ENCODE results near the gene USB1.

The USB1 gene

DNA sequence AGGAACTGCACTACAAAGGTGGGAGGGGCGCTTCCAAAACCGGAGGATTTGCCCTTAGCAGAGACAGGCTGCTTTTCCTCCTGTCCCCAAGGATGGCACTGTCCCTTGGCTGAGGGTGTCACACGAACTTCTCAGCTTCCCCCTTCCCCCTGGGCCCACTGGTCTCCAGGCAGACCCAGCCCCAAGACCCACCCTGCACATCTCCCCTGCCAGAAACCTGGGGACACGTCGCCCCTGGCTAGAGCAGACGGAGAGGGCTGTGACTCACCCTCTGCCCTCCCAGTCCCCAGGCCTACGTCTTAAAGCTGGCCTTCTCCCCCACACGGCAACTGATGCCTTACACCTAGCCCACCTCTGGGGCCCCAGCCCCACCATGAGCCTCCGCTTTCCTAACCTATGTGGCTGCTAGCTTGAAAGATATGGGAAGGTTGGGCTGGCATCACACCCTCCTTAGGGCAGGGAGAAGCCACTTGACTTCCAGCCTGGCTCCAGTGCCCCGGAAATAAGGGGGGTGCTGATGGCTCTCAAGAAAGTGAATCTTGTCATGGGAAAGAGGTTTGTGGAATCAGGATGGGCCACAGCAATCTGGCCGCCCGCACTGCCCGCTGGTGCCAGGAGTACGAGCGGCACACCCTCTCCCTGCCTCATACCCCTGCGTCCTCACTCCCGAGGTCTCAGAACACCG is 5.3 kb upstream of the USB1 start:
- DNase-seq = no peak

DNA sequence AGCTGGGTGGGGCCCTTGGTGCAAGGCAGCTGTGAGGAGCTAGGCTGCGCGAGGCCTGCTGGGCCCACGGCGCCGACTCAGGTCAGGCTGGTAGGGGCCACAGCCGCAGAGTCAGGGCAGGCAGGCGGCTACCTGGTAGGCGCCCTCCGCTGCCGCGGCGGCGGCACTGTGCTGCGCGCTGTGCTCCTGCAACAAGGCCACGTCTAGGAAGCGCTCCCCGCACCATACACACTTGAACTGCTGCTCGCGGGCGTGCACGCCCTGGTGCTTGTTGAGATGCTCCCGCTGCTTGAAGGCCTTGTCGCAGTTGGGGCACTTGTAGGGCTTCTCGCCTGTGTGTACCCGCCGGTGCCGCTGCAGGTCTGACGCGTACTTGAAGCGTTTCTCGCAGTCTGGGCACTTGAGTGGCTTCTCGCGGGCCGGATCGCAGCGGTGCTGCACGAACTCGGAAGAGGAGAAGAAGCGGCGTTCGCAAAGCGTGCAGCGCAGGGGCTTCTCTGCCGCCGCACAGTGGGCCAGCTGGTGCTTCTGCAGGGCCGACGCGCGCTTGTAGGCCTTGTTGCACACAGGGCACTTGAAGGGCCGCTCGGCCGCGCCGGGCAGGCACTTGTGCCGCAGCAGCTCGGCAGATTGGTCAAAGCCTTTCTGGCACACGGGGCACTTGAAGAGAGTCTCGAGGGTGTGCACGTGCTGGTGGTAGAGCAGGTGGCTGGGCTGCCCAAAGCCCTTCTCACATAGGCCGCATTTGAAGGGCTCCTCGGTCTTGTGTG is 4.6 kb upstream of the USB1 start:
- peak; percentile 61 for DNase-seq

DNA sequence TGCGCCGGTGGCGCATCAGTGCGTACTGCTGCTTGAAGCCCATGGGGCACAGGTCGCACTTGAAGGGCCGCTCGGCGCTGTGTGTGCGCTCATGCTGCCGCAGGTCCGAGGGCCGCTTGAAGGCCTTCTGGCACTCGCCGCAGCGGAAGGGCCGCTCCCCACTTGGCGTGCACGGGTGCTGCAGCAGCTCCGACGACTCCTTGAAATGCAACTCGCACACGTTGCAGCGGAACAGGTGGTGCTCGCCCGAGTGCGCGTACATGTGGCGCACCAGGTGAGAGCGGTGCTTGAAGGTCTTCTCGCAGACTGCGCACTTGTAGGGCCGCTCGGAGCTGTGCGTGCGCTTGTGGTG is 4.1 kb upstream of the USB1 start:
- no peak for DNase-seq

DNA sequence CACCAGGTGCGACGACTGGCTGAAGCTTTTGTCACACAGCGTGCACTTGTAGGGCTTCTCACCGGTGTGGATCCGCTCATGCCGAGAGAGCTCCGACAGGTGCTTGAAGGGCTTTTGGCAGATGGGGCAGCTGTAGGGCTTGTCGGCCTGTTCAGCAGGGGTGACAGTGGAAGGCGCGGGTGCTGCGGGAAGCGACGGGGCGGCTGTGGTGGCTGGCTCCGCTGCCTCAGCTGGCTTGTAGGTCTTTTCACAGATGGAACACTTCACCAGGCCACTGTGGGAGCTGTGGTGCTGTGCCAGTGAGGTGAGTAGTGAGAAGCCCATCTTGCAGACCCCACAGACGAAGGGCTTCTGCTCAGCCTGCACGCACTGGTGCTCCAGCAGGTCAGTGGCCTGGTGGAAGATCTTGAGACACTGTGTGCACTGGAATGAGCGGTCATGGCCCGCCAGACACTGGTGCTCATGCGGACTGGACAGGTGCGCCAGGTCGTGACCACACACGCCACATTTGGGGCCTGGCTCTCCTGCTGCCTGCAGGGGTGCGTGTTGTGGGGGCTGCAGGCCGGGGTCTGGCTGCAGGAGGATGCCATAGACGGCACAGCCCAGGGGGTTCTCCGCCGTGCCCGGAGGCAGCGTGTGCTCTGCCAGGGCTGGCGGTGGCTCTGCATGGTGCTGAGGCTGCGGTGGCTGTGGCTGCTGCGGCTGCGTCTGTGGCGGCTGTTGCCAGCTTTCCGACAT is 3.5 kb upstream of the USB1 start:
- DNase-seq = peak; percentile 61

DNA sequence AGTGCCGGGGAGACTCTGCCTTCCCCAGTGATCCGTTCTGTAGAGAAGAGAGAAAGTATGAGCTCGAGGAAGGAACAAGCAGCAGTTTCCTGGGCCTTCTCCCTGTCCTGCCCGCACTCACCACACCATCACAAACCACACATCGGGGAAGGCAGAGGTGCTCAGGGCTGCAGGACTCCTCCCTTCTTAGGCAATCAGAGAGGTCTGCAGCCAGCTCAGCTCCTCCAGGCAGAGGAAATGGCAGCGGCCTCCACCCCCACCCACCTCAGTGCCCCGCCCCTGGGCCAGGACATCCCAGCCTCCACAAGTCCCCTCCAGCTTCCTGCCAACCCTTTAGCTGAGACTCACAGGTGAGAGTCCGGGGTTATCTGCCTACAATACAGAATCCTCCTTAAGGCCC is 2.7 kb upstream of the USB1 start:
- DNase-seq = peak; percentile 86

DNA sequence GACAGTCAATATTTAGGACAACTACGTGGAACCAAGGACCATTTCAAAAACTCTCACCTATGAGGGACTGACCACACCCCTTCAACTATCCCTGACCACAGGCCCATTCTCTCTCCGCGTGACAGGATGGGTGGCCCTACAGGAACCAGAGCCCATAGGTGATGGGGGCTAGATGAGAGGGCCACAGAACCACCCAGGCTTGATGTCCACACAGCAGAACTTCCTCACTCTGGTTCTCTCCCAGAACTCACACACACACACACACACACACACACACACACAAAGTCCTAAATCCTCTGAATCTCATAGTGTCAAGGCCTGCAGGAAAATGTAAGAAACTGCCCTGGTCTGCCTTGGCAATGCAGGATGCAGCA is 2.2 kb upstream of the USB1 start:
- no peak for DNase-seq

DNA sequence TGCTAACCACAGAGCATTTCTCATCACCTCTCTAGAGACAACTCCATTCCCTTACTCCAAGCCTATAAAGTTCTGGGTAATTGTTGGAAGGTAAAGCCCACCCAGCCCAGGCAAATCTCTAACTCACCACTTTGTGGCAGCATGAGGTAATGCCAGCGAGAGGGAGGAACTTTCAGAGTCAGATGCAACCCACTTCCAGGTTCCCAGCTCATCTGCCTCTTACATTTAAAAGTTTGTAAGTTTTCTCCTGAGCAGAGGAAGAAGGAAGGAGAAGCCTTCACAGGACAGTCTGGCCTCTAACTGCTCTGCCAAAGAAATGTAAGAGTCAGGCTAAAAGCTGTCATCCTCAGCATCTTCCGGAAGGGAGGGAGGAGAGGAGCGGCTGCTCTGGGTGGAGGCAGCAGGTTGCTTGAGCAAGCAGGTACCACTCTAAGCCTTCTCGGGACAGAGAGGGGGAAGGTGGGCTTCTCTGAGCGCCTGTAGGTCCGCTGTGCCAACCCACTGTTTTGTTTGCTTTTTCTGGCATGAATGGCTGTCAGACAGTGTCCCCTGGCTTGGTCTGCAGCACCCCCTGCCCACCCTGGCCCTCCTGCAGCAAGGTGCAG is 1.7 kb upstream of the USB1 start:
- peak; percentile 75 for DNase-seq

DNA sequence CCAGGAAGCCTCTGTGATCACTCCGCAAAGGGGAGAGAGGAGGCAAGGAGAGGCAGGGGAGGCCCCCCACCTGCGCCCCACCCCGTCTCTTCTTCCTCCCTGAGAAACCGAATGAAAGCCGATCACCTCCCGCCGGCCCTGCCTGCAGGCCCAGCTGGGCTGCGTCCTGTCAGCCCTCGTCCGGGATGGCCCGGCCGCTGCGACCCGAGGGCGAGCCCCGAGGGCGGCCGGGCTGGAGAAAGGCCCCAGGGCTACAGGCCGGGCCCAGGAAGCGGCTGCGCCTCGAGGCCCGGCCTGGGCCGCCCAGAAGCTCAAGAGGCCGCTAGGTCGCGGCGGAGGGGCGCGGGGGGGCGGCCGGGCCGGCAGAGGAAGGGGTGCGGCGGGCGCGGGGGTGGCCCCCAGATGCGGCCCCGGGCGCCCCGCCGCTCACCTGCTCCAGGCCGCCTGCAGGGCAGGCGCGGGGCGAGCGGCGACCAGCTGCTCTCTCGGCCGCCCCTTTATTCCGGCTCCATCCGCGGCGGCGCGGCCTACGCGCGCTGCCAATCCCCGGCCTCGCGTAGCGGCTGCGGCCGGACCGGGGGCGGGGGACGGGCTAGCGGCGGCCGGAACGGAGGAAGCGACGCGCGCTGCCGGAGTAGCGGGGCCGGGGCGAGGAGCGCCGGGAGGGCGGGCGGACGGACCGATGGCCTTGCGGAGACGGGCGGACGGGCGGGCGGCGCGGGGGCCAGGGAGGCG is 1.1 kb upstream of the USB1 start, which contains the start of gene ZNF319:
ZNF319 (minus strand) TSS at position 702 of the 735 bp plus-strand sequence. CDS start 2,407 bp downstream, outside the sequence.
- no peak for DNase-seq

DNA sequence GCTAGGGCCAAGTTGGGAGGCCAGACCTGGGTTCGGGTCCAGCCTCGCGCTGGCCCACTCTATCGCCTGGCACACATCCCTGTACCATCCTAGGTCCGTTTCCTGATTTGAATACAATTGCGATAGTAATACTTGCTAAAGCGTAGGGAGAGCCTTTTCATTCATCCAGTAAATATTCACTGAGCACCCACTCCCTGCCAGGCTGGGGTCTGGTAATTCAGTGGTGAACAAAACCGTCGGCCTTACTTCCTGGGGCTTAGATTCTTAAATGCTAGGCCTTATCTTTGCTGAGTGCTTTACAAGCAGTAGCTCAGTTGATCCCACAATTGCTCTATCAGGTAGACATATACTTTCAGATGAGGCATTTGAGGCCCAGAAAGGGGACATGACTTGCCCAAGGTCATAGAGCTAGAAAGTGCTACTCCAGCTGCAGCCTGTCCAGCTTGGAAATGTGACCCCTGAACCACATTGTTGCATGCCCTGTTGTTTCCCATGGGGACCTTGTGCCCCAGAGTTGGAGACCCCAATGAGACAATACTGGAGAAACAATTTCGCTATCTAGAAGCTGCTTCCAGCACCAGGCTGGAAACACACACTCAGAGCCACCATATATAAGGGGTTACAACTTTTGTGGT is 691 bp downstream of the USB1 start:
- no peak for DNase-seq

DNA sequence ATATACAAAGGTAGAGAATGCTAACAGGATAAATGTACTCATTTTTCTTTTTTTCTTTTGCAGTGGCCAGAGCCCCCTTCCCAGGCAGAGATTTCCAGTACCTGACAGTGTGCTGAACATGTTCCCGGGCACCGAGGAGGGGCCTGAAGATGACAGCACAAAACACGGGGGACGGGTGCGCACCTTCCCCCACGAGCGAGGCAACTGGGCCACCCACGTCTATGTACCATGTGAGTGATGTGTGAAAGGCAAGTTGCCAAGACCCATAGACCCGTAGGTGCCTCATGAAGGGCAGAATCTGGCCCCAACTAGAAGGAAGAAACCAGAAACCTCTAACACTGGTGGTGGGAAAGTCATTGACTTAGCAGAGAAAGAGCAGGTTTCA is 1.2 kb downstream of the USB1 start:
- peak; percentile 30 for DNase-seq

DNA sequence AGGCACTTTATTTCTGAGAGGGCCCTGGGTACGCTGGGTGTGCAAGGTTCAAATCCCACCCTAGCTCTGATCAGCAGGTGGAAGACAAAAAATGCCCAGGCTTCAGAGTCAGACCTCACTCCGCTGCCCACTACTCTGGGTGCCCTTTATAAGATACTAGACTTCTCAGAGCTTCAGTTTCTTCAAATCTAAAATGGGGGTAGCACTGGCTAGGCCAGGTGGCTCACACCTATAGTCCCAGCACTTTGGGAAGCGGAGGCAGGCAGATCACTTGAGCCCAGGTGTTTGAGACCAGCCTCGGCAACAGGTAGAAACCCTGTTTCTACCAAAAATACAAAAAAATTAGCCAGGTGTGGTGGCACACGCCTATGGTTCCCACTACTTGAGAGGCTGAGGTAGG is 1.7 kb downstream of the USB1 start:
- DNase-seq = peak; percentile 36

DNA sequence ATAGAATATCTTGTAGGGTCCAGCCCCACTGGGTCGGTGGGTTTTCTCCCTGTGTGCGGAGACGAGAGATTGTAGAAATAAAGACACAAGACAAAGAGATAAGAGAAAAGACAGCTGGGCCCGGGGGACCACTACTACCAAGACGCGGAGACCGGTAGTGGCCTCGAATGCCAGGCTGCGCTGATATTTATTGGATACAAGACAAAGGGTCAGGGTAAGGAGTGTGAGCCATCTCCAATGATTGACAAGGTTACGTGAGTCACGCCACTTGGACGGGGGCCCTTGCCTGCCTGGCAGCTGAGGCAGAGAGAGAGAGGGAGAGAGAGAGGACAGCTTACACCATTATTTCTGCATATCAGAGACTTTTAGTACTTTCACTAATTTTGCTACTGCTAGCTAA is 3.5 kb downstream of the USB1 start:
- DNase-seq = peak; percentile 44

DNA sequence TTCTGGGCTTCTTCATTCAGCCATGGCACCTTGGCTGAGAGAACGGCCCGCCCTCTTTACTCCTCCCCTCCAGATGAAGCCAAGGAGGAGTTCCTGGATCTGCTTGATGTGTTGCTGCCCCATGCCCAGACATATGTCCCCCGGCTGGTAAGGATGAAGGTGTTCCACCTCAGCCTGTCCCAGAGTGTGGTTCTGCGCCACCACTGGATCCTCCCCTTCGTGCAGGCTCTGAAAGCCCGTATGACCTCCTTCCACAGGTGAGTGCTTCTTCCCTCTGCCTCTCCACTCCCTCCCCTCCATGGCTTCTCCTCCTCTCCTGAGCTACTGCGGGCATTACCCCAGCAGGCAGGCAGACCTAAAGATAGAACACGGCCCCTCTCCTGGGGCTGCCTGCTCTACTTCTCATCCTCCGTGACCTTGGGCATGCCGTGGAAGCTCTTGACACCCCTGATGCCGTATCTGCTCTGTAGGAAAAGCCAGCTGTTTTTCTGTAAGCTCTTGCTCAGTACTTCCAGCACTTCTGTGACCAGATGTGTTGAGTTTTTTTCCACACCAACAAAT is 8.7 kb downstream of the USB1 start:
- DNase-seq = no peak

DNA sequence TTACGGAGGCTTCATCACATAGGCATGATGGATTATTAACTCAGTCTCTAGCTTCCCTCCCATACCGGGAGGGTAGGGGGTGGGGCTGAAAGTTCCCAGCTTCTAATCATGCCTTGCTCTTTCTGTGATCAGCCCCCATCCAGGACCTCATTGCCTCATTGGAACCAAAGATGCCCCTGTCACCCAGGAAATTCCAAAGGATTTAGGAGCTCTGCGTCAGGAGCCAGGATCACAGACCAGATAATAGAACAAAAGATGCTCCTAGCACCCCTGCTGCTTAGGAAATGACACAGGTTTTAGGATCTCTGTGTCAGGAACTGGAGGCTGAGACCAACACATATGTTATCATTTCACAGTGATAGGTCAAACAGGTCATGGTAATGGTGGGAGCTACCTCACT is 9.7 kb downstream of the USB1 start:
- no peak for DNase-seq

DNA sequence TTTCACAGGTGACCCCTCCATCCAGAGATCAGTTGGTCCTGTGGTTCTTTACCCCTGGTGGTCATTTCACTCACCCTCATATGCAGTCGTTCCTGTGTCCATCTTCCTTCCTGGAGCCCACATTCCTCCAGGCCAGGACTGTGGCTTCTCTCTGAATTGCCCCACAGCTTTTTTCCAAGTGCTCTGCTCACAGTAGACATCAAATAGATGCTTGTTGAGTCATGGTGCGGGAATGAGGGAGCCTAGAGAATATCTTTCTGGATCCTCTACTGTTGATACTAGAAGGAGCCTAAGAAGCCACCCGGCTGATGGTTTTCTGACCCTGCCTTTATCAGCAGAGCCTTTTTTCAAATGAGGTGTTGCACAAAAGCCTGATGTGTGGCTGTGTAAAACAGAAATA is 10.4 kb downstream of the USB1 start:
- DNase-seq = no peak

DNA sequence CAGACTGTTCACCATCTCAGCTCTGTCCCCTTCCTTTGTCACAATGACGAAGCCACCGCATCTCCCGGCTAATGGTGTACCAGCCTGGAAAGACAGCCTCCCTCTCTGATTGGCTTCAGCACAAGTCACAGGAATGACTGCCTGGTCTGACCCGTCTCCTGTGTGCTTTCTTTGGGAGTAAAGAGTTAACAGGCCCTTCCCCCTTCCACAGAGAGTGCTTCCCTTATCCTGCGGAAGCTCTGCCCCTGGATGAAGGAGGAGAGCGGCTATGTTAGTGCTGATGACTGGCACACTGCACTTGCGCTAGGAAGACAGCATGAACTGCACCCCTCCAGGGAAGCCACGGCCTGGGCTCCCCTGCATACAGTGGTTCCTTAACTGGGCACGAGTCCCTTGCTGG is 11.3 kb downstream of the USB1 start:
- no peak for DNase-seq

DNA sequence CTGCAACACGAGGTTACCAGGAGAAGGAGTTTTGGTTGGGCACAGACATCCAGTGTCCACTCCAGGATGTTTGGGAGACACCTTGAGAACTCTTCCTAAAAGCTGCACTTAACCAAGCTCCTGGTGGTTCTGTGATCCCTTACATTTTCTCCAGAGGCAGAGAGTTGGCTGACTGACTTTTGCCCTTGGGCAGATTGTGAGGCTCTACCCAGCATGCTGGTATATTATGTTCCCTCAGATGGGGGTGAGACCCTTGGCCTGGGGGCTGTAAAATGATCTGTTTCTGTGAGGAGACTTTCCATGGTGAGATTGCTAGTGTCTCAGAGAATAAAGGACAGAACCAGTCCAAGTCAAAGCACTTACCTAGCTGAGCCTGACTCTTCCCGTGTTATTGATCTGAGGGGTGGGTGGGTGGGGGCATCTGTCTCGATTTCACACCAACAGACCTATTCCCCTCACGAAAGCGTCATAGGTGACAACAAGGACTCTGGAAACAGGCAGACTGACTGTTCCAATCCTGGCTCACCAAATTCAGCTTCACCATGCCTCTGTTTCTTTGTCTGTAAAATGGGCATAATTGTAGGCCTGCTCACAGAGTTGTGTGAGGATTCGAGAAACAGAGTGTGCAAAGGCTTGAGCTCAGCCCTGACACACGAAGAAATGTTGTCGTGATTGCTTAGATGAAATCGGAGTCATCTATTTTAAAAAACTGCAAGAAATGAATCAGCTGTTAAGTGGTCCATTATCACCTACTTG is 12.2 kb downstream of the USB1 start:
- DNase-seq = no peak

DNA sequence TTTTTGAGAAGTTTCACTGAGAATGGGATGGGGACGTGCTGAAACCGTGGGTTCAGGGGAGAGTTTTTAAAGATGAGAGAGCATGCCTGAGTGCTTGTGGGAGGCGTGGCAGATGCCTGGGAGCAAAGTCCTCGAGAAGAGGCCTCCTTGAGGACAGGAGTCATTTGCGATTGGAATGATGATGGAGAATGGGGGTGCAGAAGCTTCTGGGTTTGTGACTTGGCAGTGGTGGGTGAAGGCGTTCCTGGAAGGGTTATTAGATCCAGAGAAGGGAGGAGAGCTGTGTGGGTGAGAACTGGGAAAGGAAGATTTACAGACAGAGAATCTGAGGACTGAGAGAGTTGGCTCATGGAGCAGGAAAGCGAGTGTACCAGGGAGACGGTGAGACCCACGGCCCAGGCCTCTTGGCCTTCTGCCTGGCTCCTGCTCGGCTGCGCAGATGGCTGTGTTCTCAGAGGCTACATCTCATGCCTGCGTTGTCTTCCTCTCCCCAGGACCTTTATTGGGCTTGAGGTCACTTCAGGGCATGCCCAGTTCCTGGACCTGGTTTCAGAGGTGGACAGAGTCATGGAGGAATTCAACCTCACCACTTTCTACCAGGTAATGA is 15.7 kb downstream of the USB1 start:
- DNase-seq = no peak

DNA sequence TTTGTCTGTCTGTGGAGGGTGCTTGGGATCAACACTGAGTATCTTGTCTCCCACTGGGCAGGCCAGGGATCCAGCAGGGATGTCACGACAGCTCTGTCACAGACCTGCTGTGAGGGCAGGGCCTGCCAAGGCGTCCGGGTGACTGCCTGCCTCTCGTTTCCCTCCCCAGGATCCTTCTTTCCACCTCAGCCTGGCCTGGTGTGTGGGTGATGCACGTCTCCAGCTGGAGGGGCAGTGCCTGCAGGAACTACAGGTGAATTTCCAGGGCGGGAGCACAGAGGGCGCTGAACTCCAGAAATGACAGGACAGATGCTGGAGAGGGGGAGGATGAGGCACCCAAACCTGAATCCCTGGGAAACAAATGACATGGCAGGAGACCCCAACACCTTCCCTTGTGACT is 17.6 kb downstream of the USB1 start:
- no peak for DNase-seq

DNA sequence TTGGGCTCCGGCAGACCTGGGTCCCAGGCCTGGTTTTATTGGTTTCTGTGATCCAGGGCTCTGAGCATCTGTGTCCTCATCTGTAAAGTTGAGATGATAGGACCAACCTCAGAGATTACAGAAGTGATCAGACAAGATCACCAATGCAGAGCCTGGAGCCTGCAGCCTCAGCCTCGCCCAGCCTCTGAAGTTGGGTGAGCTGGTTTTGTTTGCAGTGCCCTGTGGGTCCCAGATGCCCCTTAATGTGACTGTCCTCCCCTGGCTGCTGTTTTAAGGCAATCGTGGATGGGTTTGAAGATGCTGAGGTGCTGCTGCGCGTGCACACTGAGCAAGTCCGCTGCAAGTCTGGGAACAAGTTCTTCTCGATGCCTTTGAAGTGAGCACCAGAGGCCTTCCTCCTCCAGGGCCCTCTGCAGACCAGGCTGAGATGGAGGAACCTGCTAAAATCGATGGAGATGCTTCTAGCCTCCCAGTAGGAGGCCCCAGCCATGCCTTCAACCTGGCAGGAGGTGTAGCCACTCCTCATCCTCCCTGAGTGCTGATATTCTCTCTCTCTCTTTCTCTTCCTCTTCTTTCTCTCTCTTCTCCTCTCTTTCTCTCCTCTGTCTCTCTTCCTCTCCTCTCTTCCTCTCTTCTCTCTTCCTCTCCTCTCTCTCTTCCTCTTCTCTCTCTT is 18.8 kb downstream of the USB1 start:
- DNase-seq = no peak

Measured in activated effector memory CD4-positive, alpha-beta T cell treated with anti-CD3 and anti-CD28 coated beads, Interleukin-2, amount 50 U/mL, for 16 hours (primary cell).